NCI-H2171 (cell line): ENCODE measurements around the gene BCAT1.

Experiments
- DNase-seq: peaks from one replicate; lab custom pipeline; 2025; lab: John Stamatoyannopoulos, UW

Gene BCAT1

GRCh38 chr12:24769682-24770081, 179.2 kb downstream of the BCAT1 start:
- DNase-seq, result no peak

- DNase-seq, result no peak
These were observed 180.5 kb downstream of the BCAT1 start for GRCh38 chr12:24768415-24768814.

- no peak for DNase-seq
These were observed 181.9 kb downstream of the BCAT1 start for GRCh38 chr12:24767016-24767415.

GRCh38 chr12:24764712-24765111, 184.2 kb downstream of the BCAT1 start:
- DNase-seq, result no peak

- DNase-seq, result no peak
These were observed 188.1 kb downstream of the BCAT1 start for GRCh38 chr12:24760606-24761378.

- no peak for DNase-seq
These were observed 188.7 kb downstream of the BCAT1 start for GRCh38 chr12:24760162-24760561.
